ENCODE measurements around the gene BEST2. TPM values are rescaled to one million over a fixed set of nuclear protein-coding genes. Genes with fewer than 3 reads are reported as not detected.
A peak's percentile ranks its signal among the peaks of the same experiment; 100 is the strongest.

Gene BEST2
- total and polyA plus RNA-seq, 2 donors from 2014 or later: not detected

- TF ChIP-seq CTCF (IDR thresholded peaks at IDR 0.05; ENCODE audit: borderline replicate concordance, extremely low read depth, insufficient read depth): no peak
- peak; percentile 92 to 97 (median 96) for DNase-seq
- H3K9me3 ChIP-seq (ENCODE audit: control insufficient read depth in 2 of 3, insufficient read depth in 1 of 3, low read length in 3 of 3): no peaks in the 10 kb centered on the region
- H3K27me3 ChIP-seq (ENCODE audit: control insufficient read depth, insufficient read depth, low read length): no peaks in the 10 kb centered on the region
- no peaks in the 10 kb centered on the region for H3K36me3 ChIP-seq (ENCODE audit: control insufficient read depth in 2 of 3, insufficient read depth in 3 of 3, low read length in 3 of 3)
- peak within 1 kb of the TSS; percentile 57 to 87 (median 73) for H3K9ac ChIP-seq (ENCODE audit: low read length in 3 of 3)
- intact Hi-C loops (cut with DNase I): no loop called here
- peaks cover 0 to 13% (median 10%) of the 10 kb centered on the region in 3 donors for H3K4me1 ChIP-seq (ENCODE audit: control insufficient read depth in 2 of 3, insufficient read depth in 2 of 3, low read depth in 1 of 3, low read length in 3 of 3)
- H3K4me3 ChIP-seq (ENCODE audit: low read length in 3 of 3): peak within 1 kb of the TSS; percentile 68 to 82 (median 74)
- no peak for FAIRE-seq
- H3K27ac ChIP-seq (ENCODE audit: low read depth in 2 of 2, low read length in 2 of 2): peak within 1 kb of the TSS in 1 of 2 donors; percentile 32
Measured at GRCh38 chr19:12806242-12807081, 54.9 kb downstream of the BEST2 start, which contains the start of gene RNASEH2A. RNASEH2A (plus strand) TSS chr19:12806584; CDS start chr19:12806674, 90 bp downstream.

Small RNA genes lying within 50 kb of the gene (microRNA-seq; reads per million reads assigned to microRNA genes)
- gene MIR5684: not detected

Other genes starting within 250 kb of the BEST2 start
- 22.6 TPM for gene ZNF564, start 200.3 kb upstream of the BEST2 start, total RNA-seq
- 10.2 TPM for gene ZNF564, start 200.3 kb upstream of the BEST2 start, polyA plus RNA-seq (ENCODE audit: insufficient read depth, low read depth, low replicate concordance)
- 14.3 TPM for gene ZNF490, start 141.0 kb upstream of the BEST2 start, total RNA-seq
- 1.0 TPM for gene ZNF490, start 141.0 kb upstream of the BEST2 start, polyA plus RNA-seq (ENCODE audit: insufficient read depth, low read depth, low replicate concordance)
- gene ZNF791, start 140.9 kb upstream of the BEST2 start, total RNA-seq: 34.7 TPM
- gene ZNF791, start 140.9 kb upstream of the BEST2 start, polyA plus RNA-seq (ENCODE audit: insufficient read depth, low read depth, low replicate concordance): 6.5 TPM
- gene MAN2B1, start 85.0 kb upstream of the BEST2 start, total RNA-seq: 90.5 TPM
- gene MAN2B1, start 85.0 kb upstream of the BEST2 start, polyA plus RNA-seq (ENCODE audit: insufficient read depth, low read depth, low replicate concordance): 63.9 TPM
- 10.5 TPM for gene WDR83, start 85.0 kb upstream of the BEST2 start, total RNA-seq
- 21.2 TPM for gene WDR83, start 85.0 kb upstream of the BEST2 start, polyA plus RNA-seq (ENCODE audit: insufficient read depth, low read depth, low replicate concordance)
- 75.9 TPM for gene DHPS, start 69.9 kb upstream of the BEST2 start, total RNA-seq
- 61.3 TPM for gene DHPS, start 69.9 kb upstream of the BEST2 start, polyA plus RNA-seq (ENCODE audit: insufficient read depth, low read depth, low replicate concordance)
- not detected for gene GNG14, start 63.8 kb upstream of the BEST2 start, total RNA-seq
- not detected for gene GNG14, start 63.8 kb upstream of the BEST2 start, polyA plus RNA-seq (ENCODE audit: insufficient read depth, low read depth, low replicate concordance)
- 11.4 TPM for gene FBXW9, start 55.2 kb upstream of the BEST2 start, total RNA-seq
- 14.9 TPM for gene FBXW9, start 55.2 kb upstream of the BEST2 start, polyA plus RNA-seq (ENCODE audit: insufficient read depth, low read depth, low replicate concordance)
- gene TNPO2, start 27.9 kb upstream of the BEST2 start, total RNA-seq: 62.7 TPM
- gene TNPO2, start 27.9 kb upstream of the BEST2 start, polyA plus RNA-seq (ENCODE audit: insufficient read depth, low read depth, low replicate concordance): 20.5 TPM
- gene TRIR, start 17.1 kb upstream of the BEST2 start, total RNA-seq: 135 TPM
- 321 TPM for gene TRIR, start 17.1 kb upstream of the BEST2 start, polyA plus RNA-seq (ENCODE audit: insufficient read depth, low read depth, low replicate concordance)
- gene GET3, start 14.3 kb upstream of the BEST2 start, total RNA-seq: 71.3 TPM
- 132 TPM for gene GET3, start 14.3 kb upstream of the BEST2 start, polyA plus RNA-seq (ENCODE audit: insufficient read depth, low read depth, low replicate concordance)
- gene HOOK2, start 23.8 kb downstream of the BEST2 start, total RNA-seq: 58.1 TPM
- 41.8 TPM for gene HOOK2, start 23.8 kb downstream of the BEST2 start, polyA plus RNA-seq (ENCODE audit: insufficient read depth, low read depth, low replicate concordance)
- 128 TPM for gene JUNB, start 39.7 kb downstream of the BEST2 start, total RNA-seq
- 142 TPM for gene JUNB, start 39.7 kb downstream of the BEST2 start, polyA plus RNA-seq (ENCODE audit: insufficient read depth, low read depth, low replicate concordance)
- gene PRDX2, start 50.0 kb downstream of the BEST2 start, total RNA-seq: 171 TPM
- 664 TPM for gene PRDX2, start 50.0 kb downstream of the BEST2 start, polyA plus RNA-seq (ENCODE audit: insufficient read depth, low read depth, low replicate concordance)
- gene THSD8, start 50.3 kb downstream of the BEST2 start, total RNA-seq: 3.2 TPM
- 10.0 TPM for gene THSD8, start 50.3 kb downstream of the BEST2 start, polyA plus RNA-seq (ENCODE audit: insufficient read depth, low read depth, low replicate concordance)
- gene RNASEH2A, start 54.8 kb downstream of the BEST2 start, total RNA-seq: 7.9 TPM
- 1.3 TPM for gene RNASEH2A, start 54.8 kb downstream of the BEST2 start, polyA plus RNA-seq (ENCODE audit: insufficient read depth, low read depth, low replicate concordance)
- not detected for gene RTBDN, start 82.8 kb downstream of the BEST2 start, total RNA-seq
- not detected for gene RTBDN, start 82.8 kb downstream of the BEST2 start, polyA plus RNA-seq (ENCODE audit: insufficient read depth, low read depth, low replicate concordance)
- 0.35 TPM for gene MAST1, start 86.7 kb downstream of the BEST2 start, total RNA-seq
- 0.39 TPM for gene MAST1, start 86.7 kb downstream of the BEST2 start, polyA plus RNA-seq (ENCODE audit: insufficient read depth, low read depth, low replicate concordance)
- gene DNASE2, start 129.7 kb downstream of the BEST2 start, total RNA-seq: 34.7 TPM
- gene DNASE2, start 129.7 kb downstream of the BEST2 start, polyA plus RNA-seq (ENCODE audit: insufficient read depth, low read depth, low replicate concordance): 50.9 TPM
- gene KLF1, start 135.4 kb downstream of the BEST2 start, total RNA-seq: not detected
- gene KLF1, start 135.4 kb downstream of the BEST2 start, polyA plus RNA-seq (ENCODE audit: insufficient read depth, low read depth, low replicate concordance): not detected
- 21.9 TPM for gene GCDH, start 139.4 kb downstream of the BEST2 start, total RNA-seq
- gene GCDH, start 139.4 kb downstream of the BEST2 start, polyA plus RNA-seq (ENCODE audit: insufficient read depth, low read depth, low replicate concordance): 45.6 TPM
- not detected for gene SYCE2, start 167.5 kb downstream of the BEST2 start, total RNA-seq
- not detected for gene SYCE2, start 167.5 kb downstream of the BEST2 start, polyA plus RNA-seq (ENCODE audit: insufficient read depth, low read depth, low replicate concordance)
- gene FARSA, start 181.9 kb downstream of the BEST2 start, total RNA-seq: 48.0 TPM
- 58.2 TPM for gene FARSA, start 181.9 kb downstream of the BEST2 start, polyA plus RNA-seq (ENCODE audit: insufficient read depth, low read depth, low replicate concordance)
- 1,087 TPM for gene CALR, start 186.8 kb downstream of the BEST2 start, total RNA-seq
- 1,037 TPM for gene CALR, start 186.8 kb downstream of the BEST2 start, polyA plus RNA-seq (ENCODE audit: insufficient read depth, low read depth, low replicate concordance)
- gene RAD23A, start 194.1 kb downstream of the BEST2 start, total RNA-seq: 79.2 TPM
- 105 TPM for gene RAD23A, start 194.1 kb downstream of the BEST2 start, polyA plus RNA-seq (ENCODE audit: insufficient read depth, low read depth, low replicate concordance)
- 18.4 TPM for gene GADD45GIP1, start 205.4 kb downstream of the BEST2 start, total RNA-seq
- gene GADD45GIP1, start 205.4 kb downstream of the BEST2 start, polyA plus RNA-seq (ENCODE audit: insufficient read depth, low read depth, low replicate concordance): 71.3 TPM
- gene DAND5, start 217.8 kb downstream of the BEST2 start, total RNA-seq: not detected
- gene DAND5, start 217.8 kb downstream of the BEST2 start, polyA plus RNA-seq (ENCODE audit: insufficient read depth, low read depth, low replicate concordance): not detected
- gene NFIX, start 243.7 kb downstream of the BEST2 start, total RNA-seq: 65.0 TPM
- gene NFIX, start 243.7 kb downstream of the BEST2 start, polyA plus RNA-seq (ENCODE audit: insufficient read depth, low read depth, low replicate concordance): 4.3 TPM

All from kidney (tissue), 14 donors.